HG03575 (cell line): ENCODE results near the gene SKIC2.
"Not testable (repeated sequence)": the region's sequence is repeated elsewhere in the genome, so short reads cannot be mapped to it uniquely, and the experiment has no call there.

ENCODE experiments used
- ATAC-seq: cut with Tn5 transposase; IDR thresholded peaks from one replicate; pipeline ENCODE4 v1.9.1; 2021; ENCODE audit not compliant: unreplicated experiment, insufficient number of reproducible peaks, low FRiP score; ENCODE audit errors: extremely low read depth

SKIC2 gene

DNA sequence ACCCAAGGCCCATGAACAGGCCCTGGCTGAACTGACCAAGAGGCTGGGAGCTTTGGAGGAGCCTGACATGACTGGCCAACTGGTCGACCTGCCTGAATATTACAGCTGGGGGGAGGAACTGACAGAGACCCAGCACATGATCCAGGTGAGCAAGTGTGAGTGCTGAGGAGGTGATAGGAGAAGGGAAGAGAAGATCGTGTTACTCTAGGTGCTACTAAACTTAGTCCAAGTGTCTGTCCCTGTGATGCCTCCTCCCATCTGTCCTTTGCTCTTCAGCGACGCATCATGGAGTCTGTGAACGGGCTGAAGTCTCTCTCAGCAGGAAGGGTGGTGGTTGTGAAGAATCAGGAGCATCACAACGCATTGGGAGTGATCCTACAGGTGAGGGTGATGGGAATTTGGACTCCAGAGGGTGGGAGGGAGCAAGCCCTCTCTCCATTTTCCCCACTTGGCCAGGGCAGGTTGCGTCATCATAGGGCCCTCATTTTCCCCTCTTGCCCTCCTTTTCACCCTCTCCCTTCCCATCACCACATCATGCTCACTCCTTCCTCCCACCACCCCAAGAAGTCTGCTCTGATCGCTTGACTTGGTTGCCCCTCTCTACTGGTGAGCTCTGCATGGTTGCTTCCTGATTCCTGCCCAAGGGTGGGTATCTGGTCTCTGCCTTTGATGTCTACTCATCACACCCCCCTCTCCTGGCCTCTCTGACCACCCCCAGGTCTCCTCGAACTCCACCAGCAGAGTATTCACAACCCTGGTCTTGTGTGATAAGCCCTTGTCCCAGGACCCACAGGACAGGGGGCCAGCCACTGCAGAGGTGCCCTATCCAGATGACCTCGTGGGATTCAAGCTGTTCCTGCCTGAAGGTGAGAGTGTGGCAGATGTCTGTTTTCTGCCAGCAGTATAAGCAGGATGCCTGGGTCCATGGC is 8.3 kb downstream of the SKIC2 start:
- no peak for ATAC-seq

DNA sequence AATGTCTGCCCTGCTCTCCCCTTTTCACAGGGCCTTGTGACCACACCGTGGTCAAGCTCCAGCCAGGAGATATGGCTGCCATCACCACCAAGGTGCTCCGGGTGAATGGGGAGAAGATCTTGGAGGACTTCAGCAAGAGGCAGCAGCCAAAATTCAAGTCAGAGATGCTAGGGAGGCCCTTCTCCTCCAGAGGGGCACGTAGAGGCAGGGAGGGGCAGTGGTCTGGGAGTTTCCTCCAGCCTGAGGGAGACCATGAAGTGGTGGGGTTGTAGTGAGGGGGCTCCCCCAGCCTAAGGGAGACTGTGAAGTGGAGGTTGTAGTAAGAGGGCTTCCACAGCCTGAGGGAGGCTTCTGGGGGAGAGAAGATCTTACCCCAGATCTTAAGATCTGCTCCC is 8.9 kb downstream of the SKIC2 start:
- no peak for ATAC-seq

DNA sequence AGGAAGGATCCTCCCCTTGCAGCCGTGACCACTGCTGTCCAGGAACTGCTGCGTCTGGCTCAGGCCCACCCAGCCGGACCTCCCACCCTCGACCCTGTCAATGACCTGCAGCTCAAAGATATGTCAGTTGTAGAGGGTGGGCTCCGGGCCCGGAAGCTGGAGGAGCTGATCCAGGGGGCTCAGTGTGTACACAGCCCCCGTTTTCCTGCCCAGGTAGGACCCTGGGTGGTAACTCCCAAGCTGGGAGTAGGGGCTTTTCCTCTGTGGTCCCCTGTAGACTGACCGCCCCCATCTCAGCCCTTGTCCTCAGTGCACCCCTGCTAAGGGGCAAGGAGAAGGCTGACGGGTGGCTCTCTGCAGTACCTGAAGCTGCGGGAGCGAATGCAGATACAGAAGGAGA is 9.4 kb downstream of the SKIC2 start:
- no peak for ATAC-seq

DNA sequence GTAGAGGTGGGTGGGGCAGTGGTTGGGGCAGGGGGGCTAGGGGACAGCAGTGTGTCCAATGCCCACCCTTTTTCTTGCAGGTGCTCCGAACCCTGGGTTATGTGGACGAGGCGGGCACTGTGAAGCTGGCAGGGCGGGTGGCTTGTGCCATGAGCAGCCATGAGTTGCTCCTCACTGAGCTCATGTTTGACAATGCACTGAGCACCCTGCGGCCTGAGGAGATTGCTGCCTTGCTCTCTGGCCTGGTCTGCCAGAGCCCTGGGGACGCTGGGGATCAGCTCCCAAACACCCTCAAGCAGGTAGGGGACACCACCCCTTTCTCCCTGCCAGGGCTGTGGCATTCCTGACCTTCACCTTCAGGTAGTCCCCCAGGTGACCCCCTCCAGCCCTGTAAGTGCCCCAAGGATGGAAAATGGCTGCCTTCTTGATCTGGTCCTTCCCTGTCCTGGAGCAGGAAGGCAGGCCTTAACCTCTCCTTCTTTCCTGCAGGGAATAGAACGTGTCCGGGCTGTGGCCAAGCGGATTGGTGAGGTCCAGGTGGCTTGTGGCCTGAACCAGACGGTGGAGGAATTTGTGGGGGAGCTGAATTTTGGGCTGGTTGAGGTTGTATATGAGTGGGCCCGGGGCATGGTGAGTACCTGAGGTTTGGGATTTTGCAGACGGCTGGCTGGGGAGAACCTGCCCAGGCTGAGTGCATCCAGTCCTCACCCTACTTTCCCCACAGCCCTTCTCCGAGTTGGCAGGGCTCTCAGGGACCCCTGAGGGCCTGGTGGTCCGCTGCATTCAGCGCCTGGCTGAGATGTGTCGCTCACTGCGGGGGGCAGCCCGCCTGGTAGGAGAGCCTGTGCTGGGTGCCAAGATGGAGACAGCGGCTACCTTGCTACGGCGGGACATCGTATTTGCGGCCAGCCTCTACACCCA is 10.1 kb downstream of the SKIC2 start:
- ATAC-seq = no peak

DNA sequence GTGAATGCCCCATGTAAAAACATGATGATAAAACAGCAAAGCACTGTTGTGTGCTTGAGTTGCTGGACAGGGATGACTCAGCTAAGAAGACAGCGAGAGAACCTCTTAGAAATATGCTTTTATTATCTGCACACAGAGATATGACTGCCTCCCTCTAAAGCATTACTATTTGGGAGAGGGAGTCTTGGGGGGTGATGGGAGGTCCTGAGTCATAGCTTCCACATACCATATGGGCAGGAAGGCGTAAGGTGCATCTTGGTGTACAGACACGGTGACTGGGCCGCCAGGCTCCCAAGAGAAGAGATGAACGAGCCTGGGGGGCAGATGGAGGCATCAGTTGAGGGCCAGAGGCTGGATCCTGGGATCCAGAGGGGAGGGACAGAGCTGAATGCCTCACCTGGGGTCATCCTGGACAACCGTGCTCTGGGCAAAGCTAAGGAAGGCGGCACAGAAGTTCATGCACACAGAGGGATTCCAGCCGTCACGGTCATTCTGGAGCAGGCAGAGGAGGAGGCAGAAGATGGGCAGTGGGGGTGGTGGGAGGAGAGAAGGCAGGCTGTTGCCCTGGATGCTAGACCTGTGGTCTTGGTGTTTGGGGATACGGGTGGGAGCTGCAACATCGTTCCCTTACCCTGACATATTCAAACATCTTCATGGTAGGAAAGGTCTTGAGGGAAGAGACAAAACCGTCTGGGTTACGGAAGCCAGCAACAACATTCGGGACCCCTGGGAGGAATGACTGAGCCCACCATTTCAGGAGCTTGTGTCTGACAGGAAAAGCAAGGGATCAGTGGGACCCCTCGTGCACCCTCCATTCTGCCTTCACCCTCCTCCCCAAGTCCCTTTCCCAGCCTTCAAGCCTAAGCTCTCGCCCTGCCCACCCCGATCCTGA is 11.0 kb downstream of the SKIC2 start:
- no peak for ATAC-seq

DNA sequence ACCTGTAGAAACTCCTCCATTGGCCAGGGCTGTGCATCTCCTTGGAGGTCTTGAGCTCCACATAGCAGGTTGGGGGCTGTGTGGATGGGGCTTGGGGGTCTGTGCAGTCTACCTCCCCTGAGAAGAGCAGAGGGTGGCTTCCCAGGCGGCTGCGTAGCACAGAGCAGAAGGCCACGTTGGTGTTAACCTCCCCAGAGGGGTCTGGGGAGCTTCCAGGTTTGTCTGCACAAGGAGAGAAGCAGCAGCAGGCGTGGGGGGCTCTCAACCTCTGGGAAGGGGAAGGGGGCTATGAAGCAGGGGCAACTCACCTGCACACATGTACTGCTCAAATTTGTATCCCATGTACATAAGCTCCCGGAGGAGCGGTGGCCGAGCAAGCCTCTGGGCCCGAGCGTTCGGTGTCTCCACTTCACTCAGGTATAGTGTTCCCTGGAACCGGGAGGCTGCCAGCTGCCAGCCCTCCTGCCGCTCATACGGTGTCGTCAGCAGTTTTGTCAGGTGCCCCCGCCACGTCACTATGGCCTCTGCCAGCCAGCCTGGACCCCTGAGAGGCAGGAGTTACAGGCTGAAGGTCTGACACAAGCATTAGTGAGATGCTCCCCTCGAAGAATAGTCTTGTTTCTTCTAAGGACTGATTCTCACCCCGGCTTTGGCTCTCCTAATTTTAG is 11.8 kb downstream of the SKIC2 start:
- no peak for ATAC-seq

DNA sequence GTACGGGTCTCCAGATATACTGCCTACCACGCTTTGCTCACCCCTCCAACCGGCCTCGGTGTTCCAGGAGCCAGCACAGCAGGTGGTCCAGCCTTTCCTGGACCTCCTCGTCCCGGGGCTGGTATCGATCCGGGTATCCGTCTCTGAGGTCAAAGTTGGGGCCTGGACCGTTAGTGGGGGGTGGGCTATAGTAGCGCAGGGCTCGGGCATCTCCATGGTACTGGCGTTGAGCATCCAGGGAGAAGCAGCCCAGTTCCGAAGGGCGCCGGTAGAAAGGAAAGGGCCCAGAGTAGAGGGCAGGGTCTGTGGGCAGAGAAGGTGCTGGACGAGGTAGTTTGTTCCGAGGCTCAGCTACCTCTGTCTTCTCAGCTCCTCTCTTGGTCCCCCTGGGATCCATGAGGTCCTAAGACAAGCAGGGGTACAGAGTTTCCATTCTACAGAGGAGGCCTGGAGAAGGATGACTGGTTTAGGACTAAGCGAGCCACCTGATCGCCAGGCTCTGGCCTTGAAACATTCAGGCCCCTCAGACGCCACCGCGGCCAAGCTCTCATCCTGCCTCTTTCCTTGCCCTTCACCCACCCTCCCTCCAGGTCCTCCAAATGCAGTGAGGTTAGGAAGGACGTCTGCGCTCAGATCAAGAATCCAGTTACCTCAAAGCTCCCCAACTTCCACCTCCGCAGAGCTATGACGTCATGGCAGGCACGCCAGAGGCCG is 12.5 kb downstream of the SKIC2 start:
- no peak for ATAC-seq

DNA sequence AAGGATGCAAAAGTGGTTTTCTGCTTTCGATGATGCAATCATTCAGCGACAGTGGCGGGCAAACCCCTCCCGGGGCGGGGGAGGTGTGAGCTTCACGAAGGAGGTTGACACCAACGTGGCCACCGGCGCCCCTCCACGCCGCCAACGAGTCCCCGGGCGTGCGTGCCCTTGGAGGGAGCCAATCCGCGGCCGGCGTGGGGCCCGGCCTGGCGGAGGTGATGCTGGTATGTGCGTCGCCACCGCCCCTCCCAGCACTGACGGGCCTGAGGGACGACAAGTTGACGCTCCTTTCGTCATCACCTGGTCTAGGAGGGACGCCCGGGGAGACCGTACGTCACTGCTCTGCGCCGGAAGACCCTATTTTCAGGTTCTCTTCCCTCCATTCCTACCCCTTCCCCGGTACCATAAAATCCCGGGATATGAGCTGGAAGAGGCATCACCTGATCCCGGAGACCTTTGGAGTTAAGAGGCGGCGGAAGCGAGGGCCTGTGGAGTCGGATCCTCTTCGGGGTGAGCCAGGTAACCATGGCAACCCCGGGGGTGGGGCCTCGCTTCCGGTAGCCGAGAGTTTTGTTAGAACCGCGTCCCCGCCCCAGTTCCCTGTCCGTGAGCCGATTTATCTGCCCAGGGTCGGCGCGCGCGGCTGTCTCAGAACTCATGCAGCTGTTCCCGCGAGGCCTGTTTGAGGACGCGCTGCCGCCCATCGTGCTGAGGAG is 13.2 kb downstream of the SKIC2 start, which contains the start of gene DXO:
Gene DXO, minus strand, starts transcription at position 146 of the 716 bp plus-strand sequence. CDS start 463 bp downstream, outside the sequence.
- peak; percentile 50 for ATAC-seq

DNA sequence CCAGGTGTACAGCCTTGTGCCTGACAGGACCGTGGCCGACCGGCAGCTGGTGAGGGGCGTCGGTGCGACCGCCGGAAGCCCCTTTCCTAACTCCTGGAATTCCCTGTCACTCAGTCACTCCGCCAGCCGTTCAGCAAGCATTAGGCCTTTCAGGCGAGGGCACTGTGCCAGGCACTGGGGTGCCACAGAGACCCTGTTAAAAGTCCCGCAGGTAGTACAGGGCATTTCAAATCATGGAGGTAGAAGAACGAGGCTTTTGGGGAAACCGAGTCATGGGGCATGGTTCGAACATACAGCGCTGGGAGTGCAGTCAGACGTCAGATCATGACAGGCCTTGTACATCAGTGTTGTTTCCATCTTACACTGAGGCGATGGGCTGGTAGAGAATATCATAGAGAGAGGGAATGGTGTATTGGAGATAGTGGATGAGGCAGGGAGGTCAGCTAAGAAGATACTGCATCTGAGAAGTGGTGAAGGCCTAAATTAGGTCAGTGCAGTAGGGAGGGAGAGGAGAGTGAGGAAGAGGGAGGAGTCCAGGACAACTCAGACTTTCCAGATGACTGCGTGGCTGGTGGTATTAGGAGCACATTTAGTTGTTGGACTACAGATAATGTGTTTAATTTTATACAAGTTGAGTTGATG is 13.9 kb downstream of the SKIC2 start:
- no peak for ATAC-seq

DNA sequence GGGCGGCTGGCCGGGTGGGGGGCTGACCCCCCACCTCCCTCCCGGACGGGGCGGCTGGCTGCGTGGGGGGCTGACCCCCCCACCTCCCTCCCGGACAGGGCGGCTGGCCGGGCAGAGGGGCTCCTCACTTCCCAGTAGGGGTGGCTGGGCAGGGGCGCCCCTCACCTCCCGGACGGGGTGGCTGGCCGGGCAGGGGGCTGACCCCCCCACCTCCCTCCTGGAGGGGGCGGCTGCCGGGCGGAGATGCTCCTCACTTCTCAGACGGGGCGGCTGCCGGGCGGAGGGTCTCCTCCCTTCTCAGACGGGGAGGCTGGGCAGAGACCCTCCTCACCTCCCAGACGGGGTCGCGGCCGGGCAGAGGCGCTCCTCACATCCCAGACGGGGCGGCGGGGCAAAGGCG is 17.1 kb downstream of the SKIC2 start:
- ATAC-seq = not testable (repeated sequence)

DNA sequence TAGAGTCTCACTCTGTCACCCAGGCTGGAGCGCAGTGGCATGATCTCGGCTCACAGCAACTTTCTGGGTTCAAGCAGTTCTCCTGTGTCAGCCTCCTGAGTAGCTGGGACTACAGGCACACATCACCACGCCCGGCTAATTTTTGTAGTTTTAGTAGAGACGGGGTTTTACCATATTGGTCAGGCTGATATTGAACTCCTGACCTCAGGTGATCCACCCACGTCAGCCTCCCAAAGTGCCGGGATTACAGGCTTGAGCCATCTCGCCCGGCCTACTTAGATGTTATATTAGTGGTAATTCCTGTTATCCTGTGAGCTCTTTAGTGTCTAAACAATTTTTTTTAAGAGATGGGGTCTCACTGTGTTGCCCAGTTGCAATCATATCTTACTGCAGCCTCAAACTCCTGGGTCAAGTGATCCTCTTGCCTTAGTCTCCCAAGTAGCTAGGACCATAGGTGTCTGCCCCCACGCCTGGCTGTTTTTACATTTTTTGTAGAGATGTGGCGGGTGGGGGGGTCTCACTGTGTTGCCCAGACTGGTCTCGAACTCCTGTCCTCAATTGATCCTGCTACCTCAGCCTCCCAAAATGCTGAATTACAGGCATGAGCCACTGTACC is 18.9 kb downstream of the SKIC2 start:
- ATAC-seq = no peak

DNA sequence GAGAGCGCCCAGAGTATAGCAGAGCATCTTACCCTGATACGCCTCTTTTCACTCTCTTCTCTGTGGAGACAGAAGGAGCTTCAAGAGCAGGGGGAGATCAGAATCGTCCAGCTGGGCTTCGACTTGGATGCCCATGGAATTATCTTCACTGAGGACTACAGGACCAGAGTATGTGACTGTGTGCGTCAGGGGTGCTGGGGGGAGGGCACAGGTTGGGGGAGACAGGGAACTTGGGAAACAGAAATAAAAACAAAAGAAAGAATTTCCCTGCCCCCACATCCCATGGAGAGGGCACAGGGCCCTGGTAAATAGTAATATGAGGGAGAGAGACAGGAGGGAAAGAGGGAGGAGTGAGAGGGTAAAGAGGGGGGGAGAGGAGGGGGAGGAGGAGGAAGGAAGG is 19.9 kb downstream of the SKIC2 start:
- ATAC-seq = no peak

DNA sequence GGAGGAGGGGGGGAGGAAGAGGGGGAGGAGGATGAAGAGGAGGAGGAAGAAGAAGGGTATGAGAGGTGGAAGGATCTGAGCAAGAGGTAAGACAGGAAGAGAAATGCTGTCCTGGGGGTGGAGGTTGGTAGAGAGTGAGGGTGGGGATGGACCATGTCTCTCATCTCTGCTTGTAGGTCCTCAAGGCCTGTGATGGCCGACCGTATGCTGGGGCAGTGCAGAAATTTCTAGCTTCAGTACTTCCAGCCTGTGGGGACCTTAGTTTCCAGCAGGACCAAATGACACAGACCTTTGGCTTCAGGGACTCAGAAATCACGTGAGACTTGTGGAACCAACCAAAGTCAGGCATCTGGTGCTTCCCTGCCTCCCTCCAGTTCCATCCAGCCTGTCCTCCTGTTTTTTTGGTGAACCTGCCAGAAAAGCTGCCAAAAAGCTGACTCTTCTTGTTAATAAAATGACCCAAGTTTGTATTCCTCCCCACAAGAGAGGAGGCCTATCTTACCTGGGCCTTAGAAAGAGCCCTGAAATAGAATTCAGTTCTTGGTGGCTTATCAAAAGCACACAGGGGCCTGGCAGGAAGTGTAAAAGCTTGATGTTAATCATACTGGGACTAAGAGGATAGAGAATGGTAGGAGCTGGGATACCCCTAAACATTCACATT is 20.4 kb downstream of the SKIC2 start:
- no peak for ATAC-seq

DNA sequence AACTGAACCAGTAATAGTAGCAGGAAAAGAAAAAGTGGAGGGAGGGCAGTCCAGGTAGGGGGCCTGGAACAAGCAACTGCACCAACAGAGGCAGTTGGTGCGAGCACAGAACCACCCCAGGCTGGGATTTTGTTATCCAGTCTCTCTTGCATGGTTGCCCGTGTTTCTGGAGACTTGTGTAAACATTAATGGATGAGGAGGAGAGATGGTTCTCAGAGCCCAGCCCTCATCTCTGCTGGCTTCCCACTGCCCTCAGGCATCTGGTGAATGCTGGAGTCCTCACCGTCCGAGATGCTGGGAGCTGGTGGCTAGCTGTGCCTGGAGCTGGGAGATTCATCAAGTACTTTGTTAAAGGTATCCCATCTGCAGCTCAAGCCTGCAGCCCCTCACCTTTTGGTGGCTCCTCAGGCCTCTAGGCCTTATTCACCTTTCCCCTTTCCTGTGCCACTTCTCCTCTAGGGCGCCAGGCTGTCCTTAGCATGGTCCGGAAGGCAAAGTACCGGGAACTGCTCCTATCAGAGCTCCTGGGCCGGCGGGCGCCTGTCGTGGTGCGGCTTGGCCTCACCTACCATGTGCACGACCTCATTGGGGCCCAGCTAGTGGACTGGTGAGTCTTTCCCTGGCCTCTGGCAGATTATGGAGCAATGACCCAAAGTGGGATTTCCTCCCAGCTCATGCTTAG is 21.4 kb downstream of the SKIC2 start:
- not testable (repeated sequence) for ATAC-seq

DNA sequence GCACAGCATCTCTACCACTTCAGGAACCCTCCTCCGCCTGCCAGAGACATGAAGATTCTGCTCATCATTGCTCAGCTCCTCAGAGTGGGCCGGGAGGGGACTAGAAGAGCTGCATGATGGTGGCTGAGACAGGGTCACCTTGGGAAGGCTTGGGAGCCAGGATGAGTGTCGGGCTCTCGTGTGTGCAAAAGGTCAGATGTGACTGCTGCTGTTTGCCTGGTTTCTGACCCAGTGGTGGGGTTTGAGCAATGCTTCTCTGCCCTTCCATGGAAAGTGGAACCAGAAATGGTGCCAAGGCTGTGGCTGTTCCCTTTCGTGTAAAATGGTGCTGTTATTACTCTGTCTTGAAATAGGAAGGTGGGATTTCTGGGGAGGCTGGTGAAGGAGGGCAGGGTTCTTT is 22.0 kb downstream of the SKIC2 start:
- not testable (repeated sequence) for ATAC-seq
